GM18873 (cell line): ENCODE measurements around the gene ARL4C.

ENCODE experiments used
- ATAC-seq: cut with Tn5 transposase; IDR thresholded peaks from one replicate; pipeline ENCODE4 v1.9.1; 2021; ENCODE audit warnings: mild to moderate bottlenecking, moderate library complexity, moderate number of reproducible peaks; ENCODE audit not compliant: unreplicated experiment, low FRiP score

The ARL4C gene, protein sequence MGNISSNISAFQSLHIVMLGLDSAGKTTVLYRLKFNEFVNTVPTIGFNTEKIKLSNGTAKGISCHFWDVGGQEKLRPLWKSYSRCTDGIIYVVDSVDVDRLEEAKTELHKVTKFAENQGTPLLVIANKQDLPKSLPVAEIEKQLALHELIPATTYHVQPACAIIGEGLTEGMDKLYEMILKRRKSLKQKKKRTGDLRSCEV

GRCh38 chr2:234496835-234497593 lies at the start of gene ARL4C:
ARL4C (minus strand) TSS chr2:234497081; CDS start chr2:234496586, 495 bp downstream.
- no peak for ATAC-seq

DNA sequence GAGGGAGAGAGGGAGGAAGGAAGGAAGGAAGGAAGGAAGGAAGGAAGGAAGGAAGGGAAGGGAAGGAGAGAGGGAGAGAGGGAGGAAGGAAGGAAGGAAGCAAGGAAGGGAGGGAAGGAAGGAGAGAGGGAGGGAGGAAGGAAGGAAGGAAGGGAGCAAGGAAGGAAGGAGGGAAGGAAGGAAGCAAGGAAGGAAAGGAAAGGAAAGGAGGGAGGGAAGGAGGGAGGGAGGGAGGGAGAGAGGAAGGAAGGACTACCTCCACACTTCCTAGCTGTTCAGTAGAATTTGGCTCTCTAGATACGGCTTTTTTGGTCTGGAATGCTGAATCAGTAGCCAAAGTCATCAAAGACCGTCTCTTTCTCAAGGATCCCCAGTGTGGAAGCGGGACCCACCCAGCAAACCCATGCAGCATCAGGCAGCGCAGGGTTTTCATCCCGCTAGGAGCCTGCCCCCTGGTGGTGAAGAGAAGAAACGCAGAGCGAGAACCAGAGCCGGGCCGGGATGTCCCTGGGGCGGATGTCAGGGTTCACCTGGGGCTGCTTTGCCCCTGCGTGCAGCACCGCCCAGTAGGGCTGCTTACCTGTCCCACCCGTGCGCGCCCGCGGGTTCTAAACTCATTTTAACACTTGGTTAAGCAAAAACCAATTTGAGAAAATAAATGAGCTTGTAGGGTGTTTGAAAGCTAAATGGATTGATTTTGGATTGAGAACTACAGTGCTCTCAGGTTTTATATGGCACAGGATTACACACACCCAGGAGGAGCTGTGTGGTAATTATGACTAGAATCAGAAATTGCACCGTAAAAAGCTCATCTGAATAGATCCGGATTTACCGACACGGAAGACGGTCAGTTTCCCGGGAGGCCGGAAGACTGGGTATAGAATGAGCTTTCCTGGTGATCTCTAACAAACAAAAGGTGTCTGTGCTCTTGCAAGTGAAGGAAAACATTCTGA lies 48.1 kb upstream of the ARL4C start:
- ATAC-seq, result no peak

DNA sequence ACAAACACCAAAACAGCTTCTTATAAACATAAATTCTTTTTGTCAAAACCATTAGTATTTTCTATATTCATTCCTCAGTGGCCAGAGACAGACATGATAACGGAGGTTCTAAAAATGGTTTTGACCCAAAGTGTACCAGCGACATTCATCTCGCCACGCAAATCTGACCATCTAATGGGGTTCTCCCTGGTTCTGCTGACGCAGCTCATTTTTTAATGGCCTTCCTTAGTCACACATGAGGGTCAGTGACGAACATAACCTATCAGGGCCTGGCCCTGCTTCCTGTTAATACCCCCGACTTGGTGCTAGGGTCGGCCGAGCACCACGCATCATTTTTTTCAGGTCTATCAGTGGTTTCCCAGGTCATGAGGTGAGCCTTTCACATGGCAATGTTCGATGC lies 45.9 kb upstream of the ARL4C start:
- ATAC-seq, result no peak

DNA sequence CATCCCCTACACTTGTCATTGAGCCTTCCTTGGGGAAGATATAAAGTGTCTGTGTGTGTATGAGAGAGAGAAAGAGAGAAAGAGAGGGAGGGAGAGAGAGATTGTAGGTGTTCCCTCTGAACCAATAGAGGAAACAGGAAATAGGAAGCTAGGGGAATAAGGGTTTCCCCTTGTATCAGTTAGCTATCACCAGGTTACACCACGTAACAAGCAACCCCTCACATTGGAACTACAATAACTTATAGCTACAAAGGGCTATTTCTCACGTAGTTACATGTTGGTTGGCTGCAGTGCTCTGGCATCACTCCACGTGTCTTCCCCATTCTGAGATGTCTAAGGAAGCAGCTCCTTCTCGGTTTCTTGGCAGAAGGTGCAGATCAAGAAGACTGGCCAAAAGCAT lies 41.0 kb upstream of the ARL4C start:
- ATAC-seq, result no peak

GRCh38 chr2:234536178-234536965 lies 39.5 kb upstream of the ARL4C start:
- no peak for ATAC-seq

DNA sequence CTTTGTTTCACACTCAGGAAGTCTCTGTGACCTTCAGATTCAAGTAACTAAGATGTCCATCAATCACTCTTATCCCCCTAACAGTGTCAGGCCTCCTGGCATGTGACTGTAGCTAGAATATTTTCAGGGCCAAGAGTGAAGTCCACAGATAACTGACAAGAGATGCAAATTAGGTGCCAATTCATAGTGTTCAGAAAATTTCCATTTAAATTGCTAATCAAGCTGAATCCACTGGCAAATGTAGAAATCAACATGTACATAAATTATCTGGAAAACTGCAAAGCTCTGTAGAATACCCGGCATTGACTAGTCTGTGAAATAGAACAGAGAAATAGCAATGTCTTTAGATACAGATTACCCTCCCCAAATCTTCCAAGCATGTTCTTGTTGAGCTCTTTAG lies 38.6 kb upstream of the ARL4C start:
- ATAC-seq, result no peak

DNA sequence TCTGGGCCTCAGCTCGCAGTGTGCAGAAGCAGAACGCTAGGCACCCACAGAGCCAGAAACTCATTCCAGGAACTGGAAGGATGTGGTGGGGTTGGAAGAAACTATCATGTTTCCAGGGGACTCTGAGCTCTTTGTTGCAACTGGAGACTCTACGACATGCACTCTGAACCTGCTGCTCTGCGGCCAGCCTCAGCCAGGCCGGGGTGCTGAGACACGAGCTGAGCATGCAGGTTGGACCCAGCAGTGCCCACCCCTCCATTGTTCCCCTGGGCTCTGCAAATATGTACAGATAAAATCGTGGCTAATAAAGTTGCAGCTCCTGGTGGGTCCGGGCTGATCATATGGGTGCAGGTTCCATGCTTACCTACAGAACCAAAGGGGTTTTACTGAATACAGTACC lies 37.6 kb upstream of the ARL4C start:
- no peak for ATAC-seq

DNA sequence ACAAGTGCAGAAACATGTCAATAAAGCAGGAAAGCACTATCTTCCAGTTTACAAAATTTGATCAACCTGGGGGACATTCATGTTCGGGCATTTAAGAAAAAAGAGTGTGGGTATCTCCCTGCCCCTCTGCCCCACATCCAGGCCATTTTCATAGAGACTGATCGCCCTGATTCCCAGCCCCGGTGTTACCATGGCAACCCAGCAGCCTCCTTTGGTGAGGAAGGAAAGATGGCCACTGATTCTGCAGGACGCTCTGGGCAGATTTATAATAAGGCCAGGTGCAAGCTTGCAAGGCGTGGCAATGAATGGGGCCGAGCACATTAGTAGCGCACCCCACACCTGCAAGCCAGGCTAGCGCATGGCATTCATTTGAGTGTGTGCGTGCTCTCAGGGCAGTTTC lies 36.7 kb upstream of the ARL4C start:
- no peak for ATAC-seq

- ATAC-seq, result no peak
Measured at GRCh38 chr2:234528410-234529148, 31.7 kb upstream of the ARL4C start.

GRCh38 chr2:234526711-234527110 lies 29.8 kb upstream of the ARL4C start:
- ATAC-seq, result no peak

DNA sequence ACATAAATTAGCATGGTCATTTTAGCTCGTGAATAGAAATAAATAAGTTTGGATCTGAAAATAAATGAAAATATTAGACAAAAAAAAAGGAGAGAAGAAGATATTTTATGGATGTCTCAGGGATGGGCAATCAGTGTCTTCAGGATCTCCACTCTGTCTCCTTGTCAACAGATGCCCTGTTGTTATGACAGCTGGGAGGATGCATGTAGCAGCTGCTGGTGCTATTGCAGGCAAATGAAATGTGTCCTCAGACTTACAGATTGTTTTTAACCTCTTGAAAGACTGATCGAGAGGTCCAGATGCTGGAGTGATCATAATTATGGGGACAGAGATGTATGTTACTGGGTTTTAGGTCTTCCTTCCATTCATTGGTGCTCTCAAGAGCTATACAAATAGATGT lies 24.7 kb upstream of the ARL4C start:
- ATAC-seq, result no peak

DNA sequence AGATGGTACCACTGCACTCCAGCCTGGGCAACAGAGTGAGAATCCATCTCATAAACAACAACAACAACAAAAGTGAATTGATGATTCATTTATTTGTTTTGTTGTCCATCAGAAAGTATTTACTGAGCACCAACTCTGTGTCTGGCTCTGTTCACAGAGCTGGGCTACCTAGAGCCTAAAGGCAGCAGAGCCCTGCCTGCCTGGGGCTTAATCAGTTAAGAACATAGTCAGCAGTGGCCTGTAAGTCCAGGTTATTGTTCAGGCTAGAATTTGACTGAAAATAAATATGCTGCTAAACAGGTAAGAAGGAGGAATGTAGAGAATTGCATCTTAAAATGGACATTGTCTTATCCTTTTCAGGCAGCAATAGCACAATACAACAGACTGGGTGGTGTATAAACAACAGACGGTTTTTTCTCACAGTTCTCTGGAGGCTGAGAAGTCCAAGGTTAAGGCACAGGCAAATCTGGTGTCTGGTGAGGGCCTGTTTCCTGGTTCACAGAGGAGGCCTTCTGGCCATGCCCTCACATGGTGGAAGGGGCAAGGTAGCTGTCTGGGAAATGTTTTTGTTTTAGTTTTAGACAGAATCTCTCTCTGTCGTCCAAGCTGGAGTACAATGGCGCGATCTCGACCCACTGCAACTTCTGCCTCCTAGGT lies 22.2 kb upstream of the ARL4C start:
- no peak for ATAC-seq

GRCh38 chr2:234517971-234518370 lies 21.1 kb upstream of the ARL4C start:
- no peak for ATAC-seq

DNA sequence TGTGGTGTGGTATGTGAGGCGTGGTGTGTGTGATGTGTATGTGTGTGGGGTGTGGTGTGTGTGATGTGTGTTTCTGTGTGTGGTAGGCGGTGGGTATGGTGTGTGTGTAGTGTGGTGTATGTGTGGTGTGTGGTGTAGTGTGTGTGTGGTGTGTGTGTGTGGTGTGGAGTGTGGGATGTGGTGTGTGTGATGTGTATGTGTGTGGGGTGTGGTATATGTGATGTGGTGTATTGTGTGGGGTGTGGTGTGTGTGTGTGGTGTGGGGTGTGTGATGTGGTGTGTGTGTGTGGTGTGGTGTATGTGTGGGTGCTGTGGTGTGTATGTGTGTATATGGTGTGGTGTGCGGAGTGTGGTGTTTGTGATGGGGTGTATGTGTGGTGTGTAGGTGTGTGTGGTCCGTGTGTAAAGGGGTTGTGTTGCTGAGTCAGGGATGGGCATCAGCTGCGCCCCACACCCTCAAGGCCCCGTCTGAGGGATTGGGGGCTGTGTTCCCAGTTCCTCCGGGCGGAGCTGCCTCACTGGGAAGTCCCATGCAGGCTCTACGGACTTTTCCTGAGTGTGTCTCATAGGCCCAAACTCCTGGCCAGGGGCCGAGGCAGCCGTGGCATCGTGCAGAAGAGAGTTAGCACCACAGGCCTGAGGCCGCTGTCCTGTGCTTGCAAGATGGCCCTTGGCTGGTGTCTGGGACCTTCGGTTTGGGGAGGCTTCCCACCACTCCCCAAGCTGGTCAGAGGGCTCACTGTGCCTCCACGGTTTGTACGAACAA lies 18.2 kb upstream of the ARL4C start:
- ATAC-seq, result no peak

- no peak for ATAC-seq
Measured at GRCh38 chr2:234514099-234514498, 17.2 kb upstream of the ARL4C start.

- no peak for ATAC-seq
Measured at GRCh38 chr2:234512884-234513669, 16.2 kb upstream of the ARL4C start.

DNA sequence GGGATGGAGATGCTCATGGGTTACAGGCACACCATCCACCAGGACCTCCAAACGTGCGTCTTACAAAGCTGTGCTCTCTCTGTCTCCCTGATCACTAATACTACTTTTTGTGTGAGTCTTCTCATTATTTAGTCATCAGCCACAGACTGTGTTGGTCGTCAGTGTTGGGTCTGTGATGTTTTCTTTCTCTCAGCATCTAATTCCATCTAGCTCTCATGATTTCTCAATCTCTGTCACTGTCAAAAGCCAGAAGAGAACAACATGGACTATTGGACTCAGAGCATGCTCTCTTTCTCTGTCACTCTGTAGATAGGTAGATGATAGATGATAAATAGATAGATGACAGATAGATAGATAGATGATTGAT lies 6.0 kb upstream of the ARL4C start:
- no peak for ATAC-seq
